Activated T-helper 1 cell treated with anti-CD3 and anti-CD28 coated beads, Interleukin-2, amount 50 U/mL, for 16 hours (primary cell): Measurements from ENCODE around the gene FOXB2.
"Not testable (repeated sequence)": the region's sequence is repeated elsewhere in the genome, so short reads cannot be mapped to it uniquely, and the experiment has no call there.

Experiments
- DNase-seq, 2 donors: peaks; one replicate each; pipeline ENCODE4 v3.0.0-alpha.2; 2020; ENCODE audit warnings: low read depth in 1 of 2, low spot score in 1 of 2

The FOXB2 gene

DNA sequence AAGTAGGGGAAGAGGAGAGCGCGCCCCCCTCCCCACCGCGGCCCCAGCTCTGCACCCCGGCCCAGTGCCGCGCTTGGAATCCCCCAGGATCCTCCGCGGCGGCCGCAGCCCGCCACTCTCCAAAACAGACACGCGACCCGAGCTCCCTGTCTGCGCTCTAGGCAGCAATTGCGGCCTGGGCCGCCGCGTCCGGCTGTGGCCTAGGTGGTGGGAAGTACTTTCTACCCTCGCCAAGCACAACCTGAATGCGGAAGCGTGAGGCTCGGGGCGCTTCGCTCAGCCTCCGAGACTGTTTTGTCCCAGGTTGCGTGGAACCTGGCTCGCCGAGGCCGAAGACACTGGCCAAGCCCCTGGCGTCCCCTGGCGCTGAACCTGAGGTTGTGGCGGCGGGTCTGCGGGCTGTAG lies 3.3 kb upstream of the FOXB2 start:
- DNase-seq, result no peak

DNA sequence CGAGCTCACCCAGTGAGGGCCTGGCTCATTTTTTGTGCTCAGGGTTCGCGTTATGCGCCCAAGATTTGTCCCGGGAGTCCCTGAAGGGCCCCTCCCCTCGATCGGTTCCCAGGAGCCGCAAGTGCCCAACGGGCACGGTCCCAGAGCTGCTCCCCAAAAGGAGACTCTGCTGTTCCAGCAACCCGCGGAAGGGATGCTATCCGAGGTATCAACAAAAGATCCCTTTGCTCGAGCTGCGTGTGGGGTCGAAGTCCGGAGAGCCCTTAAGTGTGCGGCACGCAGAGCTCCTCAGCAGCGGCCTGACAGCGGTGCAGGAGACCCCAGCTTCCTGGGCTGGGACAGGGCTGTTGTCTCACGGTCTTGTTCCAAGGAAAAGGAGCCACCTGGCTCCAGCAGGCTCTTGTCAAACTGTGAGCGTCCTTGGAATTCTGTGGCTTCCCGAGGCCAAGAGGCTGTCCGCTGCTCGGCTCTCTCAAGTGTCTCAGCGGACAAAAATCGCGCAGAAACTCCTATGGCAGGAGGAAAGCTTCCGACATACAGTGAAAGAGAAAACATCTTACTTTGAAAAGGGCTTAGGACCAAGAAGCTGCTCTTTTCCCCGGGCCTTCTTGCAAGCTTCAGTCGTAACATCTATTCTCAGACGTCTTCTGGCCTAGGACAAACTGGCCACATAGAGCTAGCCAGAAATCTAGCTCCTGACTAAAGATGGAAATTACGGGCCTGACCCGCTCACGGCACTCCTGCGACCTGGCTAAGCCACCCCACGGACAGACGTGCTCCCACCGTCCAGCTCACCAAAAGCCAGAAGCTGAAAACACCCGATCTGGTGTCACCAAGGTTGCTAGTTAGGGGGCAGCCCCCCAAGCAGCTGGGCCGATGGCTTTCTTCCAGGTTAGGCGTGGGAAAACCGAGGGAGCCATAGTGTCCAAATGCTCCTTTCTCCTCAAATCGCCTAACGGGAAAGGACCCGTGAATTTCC lies 2.6 kb upstream of the FOXB2 start:
- no peak for DNase-seq

DNA sequence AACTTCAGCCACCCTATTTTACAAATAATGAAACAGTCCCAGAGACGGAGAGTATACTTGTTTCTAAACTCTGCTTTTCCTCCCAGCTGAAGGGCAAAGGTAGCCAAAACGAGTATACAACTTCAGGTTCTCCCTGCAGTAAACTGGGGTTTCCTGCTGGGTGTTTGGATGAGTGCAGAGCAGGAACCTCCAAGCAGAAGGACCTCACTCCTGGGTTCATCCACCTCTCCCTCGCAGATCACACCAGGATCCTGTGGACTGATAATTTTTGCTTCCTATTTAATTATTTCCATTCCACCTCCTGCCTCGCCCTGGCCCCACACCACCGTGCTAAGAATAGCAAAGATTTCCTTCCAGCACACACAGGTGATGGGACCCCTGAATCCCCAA lies 2.0 kb upstream of the FOXB2 start:
- DNase-seq, result no peak

DNA sequence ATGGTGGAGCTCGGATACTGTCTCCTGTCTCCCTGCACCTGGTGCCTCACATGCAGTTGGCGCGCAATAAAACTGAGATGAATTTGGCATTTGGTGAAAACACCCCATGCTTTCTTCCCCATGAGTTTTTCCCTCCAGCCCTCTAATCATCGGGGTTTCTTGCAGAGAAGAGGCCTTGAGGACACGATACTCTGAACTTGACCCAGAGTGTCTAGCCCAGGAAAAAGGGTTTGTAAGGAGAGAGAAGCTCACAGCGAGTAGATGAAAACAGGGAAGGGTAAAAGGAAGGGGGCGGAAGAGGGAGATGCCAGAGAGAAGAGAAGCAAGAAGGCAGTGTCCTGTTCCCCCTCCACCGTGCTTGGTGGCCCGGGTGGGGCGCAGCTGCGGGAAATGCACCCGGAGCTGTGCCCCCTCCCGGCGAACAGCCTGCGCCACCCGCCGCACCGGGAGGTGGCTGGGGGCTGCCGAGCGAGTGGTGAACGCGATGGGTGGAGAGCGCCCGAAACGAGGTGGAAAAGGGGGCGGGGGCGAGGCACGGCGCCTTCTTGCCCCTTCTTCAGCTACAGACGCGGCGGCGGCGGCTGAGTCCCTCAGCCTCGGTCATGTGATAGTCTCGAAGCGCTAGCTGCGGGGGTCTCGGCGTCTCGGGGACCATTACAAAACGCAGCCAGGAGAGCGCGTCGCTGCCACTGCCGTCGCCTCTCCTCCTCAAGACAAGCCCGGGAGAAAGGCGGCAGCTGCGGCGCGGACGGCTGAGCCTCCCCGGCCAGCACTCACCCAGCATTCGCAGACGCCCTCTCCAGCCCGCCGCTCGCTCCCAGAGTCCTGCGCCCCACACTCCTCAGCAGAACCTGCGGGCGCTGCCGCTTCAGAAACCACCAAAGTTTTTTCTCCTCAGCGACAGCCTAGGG lies 1.1 kb upstream of the FOXB2 start:
- no peak for DNase-seq

DNA sequence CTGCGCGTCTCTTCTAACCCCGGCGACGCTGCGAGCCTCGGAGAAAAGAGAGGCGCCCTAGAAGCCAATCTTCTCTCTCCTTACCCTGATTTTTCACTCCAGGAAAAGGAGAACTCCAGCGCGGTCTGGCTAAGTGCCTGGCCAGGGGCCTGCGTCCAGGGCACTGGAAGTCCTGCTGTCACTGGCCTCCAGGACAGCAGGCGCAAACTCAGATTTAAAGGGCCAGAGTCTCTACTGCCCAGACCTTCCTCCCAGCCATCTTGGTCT lies 553 bp upstream of the FOXB2 start:
- DNase-seq, result no peak

DNA sequence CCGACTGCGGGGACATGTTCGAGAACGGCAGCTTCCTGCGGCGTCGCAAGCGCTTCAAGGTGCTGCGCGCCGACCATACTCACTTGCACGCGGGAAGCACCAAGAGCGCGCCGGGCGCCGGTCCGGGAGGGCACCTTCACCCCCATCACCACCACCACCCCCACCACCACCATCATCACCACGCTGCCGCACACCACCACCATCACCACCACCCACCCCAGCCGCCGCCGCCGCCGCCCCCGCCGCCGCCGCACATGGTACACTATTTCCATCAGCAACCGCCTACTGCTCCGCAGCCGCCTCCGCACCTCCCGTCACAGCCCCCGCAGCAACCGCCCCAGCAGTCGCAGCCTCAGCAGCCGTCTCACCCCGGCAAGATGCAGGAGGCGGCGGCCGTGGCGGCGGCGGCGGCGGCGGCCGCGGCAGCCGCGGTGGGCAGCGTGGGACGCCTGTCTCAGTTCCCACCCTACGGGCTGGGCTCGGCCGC lies 514 bp downstream of the FOXB2 start:
- no peak for DNase-seq

DNA sequence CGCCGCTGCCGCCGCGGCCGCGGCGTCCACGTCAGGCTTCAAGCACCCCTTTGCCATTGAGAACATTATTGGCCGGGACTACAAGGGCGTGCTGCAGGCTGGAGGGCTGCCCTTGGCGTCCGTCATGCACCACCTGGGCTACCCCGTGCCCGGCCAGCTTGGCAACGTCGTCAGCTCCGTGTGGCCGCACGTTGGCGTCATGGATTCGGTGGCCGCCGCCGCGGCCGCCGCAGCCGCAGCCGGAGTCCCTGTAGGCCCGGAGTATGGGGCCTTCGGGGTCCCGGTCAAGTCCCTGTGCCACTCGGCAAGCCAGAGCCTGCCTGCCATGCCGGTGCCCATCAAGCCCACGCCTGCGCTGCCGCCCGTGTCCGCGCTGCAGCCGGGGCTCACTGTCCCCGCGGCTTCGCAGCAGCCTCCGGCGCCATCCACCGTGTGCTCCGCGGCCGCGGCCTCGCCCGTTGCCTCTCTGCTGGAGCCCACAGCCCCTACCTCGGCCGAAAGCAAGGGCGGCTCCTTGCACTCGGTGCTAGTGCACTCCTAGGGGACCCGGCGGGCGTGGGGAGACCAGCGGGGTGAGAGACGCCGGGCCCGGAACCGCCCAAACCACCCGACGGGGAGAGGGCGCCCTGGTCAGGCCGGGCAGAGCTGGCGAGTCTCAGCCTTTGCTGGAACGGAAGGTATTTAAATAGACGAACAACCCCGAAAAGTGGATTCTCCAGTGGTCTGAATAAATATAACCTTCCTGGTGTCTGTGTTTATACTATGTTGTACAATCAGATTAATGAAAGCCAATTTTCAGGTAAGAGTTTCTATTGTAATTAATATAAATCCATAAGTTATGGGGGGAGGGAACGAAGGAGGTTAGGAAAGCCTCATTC lies 1.2 kb downstream of the FOXB2 start:
- no peak for DNase-seq

DNA sequence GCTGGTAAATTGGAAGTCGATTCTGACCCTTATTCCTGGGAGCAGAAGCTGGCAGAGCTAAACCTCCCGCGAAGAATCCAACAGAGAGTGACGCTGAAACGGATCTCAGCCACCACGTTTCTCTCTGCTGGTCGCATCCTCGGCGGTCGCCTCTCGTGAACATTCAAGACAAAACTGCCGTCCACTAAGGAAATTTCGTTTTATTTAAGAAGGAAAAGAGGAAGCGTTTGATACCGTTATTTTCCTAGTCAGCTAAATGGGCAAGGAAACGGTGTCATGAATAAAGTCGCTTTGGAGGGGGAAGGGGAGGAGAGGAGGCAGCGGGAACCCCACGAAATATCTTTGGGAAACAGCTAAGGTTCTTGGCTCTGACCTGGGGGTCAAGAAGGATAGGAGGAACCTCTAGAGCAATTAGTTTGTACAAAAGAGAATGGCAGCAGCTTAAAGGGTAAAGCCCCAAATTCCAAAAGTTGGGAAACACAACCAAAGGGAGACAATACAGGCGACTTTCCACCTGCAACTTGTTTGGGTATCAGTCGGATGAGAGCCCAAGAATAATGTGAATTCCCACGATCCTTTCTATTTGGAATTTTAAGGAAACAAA lies 1.9 kb downstream of the FOXB2 start:
- no peak for DNase-seq

DNA sequence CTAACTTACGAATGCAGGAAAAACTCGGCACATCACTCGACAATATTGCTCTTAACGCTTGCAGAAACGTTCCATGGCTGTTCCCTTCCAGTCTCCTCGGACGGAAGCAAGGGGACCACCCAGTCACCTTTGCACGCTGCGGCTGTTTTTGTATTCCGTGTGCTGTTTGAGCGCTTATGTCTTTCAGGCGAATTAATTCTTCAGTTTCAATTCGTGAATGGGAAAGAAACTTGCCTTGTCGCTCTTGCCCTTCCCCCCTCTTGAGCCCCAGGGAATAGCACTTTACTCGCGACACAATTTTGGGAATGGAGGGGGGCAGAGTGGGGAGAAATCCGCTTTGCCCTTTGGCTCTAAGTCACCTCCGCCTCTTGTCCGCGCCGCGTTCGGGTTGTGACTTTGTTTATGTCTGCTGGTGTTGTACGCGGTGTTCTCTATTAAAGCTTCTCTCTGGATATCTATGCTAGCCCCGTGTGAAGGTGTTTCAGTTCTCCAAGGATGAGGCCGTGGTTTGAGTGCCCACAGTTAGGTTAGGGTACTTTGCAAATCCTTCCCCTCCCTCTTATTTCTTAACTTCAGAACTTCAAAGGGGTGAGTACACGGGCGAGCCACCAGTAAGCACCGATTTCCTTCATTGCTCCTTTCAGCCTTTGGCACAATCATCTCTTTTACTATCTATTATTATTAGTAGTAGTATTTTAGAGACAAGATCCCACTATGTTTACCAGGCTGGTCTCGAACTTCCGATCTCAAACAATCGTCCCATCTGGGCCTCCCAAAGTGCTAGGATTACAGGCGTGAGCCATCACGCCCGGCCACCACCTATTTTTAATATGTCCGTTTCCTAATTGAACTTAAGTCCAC lies 2.7 kb downstream of the FOXB2 start:
- DNase-seq, result no peak

DNA sequence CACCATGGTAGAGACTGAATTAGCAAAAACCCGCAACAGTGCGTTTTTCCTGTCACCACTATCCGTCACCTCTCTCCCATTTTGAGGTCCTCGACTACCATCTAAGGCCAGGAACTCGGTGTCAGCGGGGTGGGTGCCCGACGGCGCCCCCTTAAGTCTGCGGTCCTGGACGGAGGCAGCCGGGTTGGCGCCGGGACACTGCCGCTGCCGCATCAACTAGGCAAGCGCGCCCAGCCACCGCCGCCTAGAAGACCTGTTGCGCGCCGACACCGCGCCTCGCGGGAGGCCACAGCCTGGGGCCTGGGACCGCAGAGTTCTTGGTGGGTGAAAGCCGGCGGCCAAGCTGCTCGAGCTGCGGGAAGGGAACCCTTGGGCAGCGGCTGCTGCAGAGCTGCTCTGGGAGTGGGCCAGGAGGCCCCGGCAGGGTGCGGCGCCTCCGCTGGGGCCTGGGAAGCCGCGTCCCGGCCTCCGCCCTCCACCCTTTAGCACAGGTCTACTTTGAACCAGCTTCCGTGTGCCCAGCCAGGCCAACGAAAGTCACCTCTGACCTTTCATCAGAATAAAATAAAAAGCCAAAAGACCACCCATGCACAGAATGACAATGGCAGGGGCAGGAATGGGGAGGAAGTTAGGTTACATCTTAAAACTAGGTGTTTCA lies 3.5 kb downstream of the FOXB2 start:
- DNase-seq, result no peak

DNA sequence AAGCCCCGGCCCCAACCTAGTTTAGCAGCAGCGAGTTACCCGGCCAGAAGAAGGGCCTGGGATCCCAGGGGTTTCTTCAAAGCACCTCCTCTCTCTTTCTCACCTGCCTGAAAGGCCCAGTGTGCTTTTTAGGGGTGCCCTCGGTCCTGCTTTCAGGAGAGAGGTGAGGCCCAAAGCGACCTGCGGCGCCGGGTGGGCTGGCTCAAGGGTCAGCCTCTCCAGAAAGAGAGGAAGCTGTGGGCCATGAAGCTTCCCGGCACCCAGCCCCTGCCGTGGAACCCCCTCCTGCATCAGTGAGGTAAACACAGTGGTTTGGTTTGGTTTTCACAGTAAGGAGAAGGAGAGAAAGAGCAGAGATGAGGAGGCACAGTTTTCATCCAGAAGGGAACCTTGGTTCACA lies 4.3 kb downstream of the FOXB2 start:
- DNase-seq, result no peak

DNA sequence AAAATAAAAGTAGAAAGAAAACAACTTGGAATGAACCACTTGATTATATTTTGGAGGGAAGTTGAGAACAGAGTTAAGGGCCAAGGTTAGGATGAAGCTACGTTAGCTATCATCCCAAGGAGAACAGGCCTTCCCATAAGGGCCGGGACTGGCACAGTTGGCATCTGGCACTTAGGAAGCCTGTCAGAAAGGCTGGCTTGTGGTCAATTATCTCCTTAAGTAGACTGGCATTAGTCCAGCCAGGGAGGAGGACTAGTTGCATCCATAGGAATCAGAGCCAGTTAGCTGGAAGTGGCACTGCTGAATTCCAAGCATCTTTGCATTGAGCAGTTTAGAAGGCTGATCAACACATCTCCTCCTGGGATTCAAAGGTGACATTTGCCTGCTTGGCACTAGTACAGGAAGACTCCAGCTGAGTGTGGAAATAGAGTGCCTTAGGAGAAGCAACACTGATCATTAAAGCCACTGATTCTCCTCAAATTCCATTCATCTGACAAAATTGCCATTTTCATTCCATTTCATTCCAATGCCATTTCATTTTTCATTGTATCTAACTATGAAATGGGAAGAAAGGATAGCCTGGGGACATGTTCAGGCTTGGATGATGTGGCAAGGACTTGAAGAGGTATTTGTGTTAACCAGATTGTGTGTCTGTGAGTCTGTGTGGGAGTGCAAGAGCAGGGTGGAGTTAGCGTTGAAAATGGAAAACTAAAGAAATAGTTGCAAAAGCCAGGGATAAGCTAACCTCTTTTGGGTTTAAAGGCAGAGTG lies 5.5 kb downstream of the FOXB2 start:
- no peak for DNase-seq

DNA sequence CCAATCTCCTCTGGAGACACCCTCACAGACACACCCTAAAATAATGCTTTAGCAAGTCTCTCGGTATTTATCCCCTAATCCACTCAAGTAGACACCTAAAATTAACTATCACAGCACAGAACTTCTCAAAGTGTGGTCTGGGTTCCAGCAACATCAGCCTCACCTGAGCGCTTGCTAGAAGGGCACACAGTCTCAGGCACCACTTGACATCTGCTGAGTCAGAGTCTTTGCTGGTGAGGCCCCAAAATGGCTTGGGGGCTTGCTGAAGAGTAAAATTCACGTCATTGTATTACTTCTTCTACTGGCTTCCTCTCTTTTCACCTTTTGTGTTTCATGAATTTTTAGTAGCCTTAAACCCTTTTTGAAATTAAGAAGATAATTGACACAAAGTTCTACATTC lies 9.0 kb downstream of the FOXB2 start:
- no peak for DNase-seq

DNA sequence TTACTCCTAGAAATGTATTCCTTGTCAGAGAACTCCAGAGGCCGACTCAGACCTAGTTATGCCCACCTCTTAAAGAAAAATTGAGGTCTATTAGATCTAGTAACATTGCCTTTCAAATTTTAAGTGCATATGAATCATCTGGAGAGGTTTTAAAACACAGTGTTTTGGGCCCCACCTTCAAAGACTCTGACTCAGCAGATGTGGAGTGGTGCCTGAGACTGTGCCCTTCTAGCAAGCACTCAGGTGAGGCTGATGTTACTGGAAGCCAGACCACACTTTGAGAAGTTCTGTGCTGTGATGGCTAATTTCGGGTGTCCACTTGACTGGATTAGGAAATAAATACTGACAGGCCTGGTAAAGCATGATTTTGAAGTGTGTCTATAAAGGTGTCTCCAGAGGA lies 10.6 kb downstream of the FOXB2 start:
- DNase-seq, result no peak

DNA sequence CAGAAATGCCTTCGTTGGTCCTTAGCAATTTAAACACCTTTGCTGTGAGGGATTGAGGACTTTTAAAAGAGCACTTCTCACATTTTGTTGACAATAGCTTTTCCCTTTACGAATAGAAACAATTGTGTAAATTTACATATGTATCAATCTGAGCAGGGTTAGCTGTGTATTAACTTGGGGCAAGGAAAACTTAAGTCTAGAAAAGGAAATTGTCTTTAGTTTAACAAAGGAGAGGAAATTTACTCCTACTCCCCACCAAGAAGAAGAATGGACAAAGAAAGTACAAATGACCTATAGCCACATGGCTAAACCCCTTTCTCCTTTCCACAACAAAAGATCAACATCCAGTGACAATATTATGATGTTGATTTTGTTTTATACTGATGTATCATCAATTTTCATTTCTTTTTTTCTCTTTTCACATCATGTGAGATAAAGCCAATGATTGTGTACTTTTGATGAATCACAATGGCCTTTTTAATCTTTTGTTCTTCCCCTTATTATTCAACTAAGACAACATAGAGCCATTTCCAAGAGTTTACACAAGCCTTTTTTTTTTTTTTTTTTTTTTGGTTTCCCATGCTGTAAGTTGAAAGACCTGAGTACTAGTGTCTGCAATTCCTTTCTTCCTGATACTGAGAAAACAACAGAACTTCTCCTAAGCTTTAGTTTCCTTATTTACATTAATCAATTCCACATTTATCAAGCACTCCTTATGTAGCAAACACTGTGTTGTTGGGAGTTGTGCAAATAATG lies 19.0 kb downstream of the FOXB2 start:
- DNase-seq, result no peak

DNA sequence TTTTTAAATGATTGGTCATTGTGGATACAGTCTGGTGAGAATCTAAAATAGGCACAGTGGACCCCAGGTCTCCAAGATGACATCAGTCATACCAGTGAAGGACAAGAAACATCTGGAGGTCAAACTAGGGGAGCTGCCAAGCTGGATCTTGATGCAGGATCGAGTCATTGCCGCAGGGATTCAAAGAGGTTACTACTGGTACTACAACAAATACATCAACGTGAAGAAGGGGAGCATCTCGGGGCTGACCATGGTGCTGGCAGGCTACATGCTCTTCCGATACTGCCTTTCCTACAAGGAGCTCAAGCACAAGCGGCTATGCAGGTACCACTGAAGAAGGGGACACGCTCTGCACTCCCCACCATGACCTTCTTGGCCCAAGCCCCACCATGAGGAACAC lies 20.9 kb downstream of the FOXB2 start:
- no peak for DNase-seq

DNA sequence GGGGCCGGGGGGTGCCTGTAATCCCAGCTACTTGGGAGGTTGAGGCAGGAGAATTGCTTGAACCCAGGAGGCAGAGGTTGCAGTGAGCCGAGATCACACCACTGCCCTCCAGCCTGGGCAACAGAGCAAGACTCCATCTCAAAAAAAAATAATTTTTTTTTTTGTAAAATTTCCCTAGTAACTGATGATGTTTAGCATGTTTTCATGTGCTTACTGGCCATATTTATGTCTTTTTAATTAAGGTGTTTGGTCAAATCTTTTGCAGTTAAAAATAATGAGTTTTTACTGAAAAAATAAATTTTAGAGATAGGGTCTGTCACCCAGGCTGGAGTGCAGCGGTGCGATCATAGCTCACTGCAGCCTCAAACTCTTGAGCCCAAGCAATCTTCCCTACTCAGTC lies 24.3 kb downstream of the FOXB2 start:
- not testable (repeated sequence) for DNase-seq

DNA sequence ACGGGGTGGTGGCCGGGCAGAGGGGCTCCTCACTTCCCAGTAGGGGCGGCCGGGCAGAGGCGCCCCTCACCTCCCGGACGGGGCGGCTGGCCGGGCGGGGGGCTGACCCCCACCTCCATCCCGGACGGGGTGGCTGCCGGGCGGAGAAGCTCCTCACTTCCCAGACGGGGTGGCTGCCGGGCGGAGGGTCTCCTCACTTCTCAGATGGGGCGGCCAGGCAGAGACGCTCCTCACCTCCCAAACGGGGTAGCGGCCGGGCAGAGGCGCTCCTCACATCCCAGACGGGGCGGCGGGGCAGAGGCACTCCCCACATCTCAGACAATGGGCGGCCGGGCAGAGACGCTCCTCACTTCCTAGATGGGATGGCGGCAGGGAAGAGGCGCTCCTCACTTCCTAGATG lies 41.2 kb downstream of the FOXB2 start:
- DNase-seq, result not testable (repeated sequence)
